Regular cardiac myocyte (primary cell): Measurements from ENCODE around the gene SLC39A11. TPM values are rescaled to one million over a fixed set of nuclear protein-coding genes. Genes with fewer than 3 reads are reported as not detected.

ENCODE experiments used
- total RNA-seq: library from RNA; depleted of rRNA; stranded (reverse); fragments of >200 nt; gene quantifications from 2 replicates; pipeline ENCODE4 v1.2.3, GENCODE V29; 2014

Gene SLC39A11
- total RNA-seq: 26.3 and 31.6 TPM in 2 replicates

GRCh38 chr17:73092523-73093135 lies at the start of gene SLC39A11:
Gene SLC39A11 (minus strand): TSS chr17:73092688. CDS start chr17:73088764, 3,924 bp downstream.

Other genes with a start within 250 kb of the SLC39A11 start
- gene SSTR2, start 72.3 kb upstream of the SLC39A11 start, total RNA-seq: under 0.01 and 0.28 TPM in 2 replicates
- gene COG1, start 100.4 kb upstream of the SLC39A11 start, total RNA-seq: 15.0 and 17.5 TPM in 2 replicates
- gene CPSF4L, start 169.2 kb upstream of the SLC39A11 start, total RNA-seq: 0.28 TPM in 1 of 2 replicates, not detected in the other
- 18.6 and 56.2 TPM in 2 replicates for gene CDC42EP4, start 219.3 kb upstream of the SLC39A11 start, total RNA-seq